ENCODE measurements around the gene EPS8L2. TPM values are rescaled to one million over a fixed set of nuclear protein-coding genes. Genes with fewer than 3 reads are reported as not detected.

Gene EPS8L2
- total and polyA plus RNA-seq, 2 of the 8 experiments (the other 6 are each of a cell fraction or from before 2014, with no cell fraction given), result 38.5 to 57.0 TPM

DNA sequence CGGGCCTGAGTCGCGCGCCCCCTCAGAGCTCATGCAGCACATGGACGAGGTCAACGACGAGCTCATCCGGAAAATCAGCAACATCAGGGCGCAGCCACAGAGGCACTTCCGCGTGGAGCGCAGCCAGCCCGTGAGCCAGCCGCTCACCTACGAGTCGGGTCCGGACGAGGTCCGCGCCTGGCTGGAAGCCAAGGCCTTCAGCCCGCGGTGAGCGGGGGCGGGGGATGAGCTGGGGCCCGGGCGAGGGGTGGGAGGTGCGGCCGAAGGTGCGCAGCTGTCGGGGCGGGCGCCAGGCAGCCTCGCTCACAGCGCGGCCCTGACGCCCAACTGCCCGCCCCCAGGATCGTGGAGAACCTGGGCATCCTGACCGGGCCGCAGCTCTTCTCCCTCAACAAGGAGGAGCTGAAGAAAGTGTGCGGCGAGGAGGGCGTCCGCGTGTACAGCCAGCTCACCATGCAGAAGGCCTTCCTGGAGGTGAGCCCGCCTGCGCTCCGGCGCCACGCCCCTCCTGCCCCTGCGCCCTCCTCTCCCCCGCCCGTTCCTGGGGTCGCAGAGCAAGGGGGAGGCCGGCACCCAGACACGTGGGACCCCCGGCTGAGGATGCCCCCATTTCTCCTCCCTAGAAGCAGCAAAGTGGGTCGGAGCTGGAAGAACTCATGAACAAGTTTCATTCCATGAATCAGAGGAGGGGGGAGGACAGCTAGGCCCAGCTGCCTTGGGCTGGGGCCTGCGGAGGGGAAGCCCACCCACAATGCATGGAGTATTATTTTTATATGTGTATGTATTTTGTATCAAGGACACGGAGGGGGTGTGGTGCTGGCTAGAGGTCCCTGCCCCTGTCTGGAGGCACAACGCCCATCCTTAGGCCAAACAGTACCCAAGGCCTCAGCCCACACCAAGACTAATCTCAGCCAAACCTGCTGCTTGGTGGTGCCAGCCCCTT lies 20.5 kb downstream of the EPS8L2 start:
- CTCF ChIA-PET (ENCODE audit: partially characterized antibody), result interaction anchor here (0.8 to 15.4 kb wide), 31 partner anchors 11 to 169 kb away, joined by 3 to 395 read pairs (median 4); partner anchors contain the start of genes DEAF1, EPS8L2, IRF7 and TALDO1
- H3K79me2 ChIP-seq (ENCODE audit: control insufficient read depth in 1 of 2, insufficient read depth in 2 of 2, low read length in 2 of 2), result no peaks in the 10 kb centered on the region
- H4K20me1 ChIP-seq (replicated peaks in 1 of 2; ENCODE audit: control insufficient read depth in 1 of 2, insufficient read depth in 2 of 2, low read length in 2 of 2), result no peaks in the 10 kb centered on the region
- peak overlapping the region; percentile 7 for H4K91ac ChIP-seq (replicated peaks; ENCODE audit: insufficient read length, low read length)
- H2BK5ac ChIP-seq (ENCODE audit: low read depth, low read length), result no peak overlapping the region
- H3K79me1 ChIP-seq (ENCODE audit: low read depth, low read length), result no peaks in the 10 kb centered on the region
- H2AFZ ChIP-seq (ENCODE audit: low read length), result no peak overlapping the region
- H3K4me2 ChIP-seq (ENCODE audit: insufficient read depth in 1 of 2, low read depth in 2 of 2, low read length in 2 of 2), result peak overlapping the region; percentile 84 to 94
- FAIRE-seq (no peak), DNase-seq (ENCODE audit: low read depth in 1 of 2, low spot score in 2 of 2) (peak in 1 of 2 experiments; percentile 74)
- POLR2A ChIA-PET (ENCODE audit: partially characterized antibody), result interaction anchor here (0.7 to 13.2 kb wide), 21 partner anchors 10 to 142 kb away, joined by 3 to 216 read pairs (median 6); partner anchors contain the start of genes DEAF1, DRD4, EPS8L2 and PNPLA2
- no peak overlapping the region for H2BK120ac ChIP-seq (replicated peaks; ENCODE audit: low read depth, low read length)
- no peak overlapping the region for H2BK20ac ChIP-seq (ENCODE audit: low read length)
- H3K4ac ChIP-seq (replicated peaks; ENCODE audit: insufficient read length, low read depth, low read length), result peak overlapping the region; percentile 69
- H4K5ac ChIP-seq (ENCODE audit: insufficient read length, low read depth, low read length), result peak overlapping the region; percentile 35
- peak overlapping the region; percentile 90 for H4K8ac ChIP-seq (ENCODE audit: extremely low read depth, insufficient read depth, low read length)
- H3K18ac ChIP-seq (ENCODE audit: extremely low read depth, low read length), result peak overlapping the region; percentile 83
- no peak overlapping the region for H3K23ac ChIP-seq (ENCODE audit: insufficient read length)
- H3K14ac ChIP-seq (ENCODE audit: insufficient read length), result no peak overlapping the region
- H3K9ac ChIP-seq (replicated peaks in 1 of 4; ENCODE audit: extremely low read depth in 1 of 4, low read depth in 3 of 4, low read length in 3 of 4), result peak overlapping the region in 2 of 4 experiments; percentile 45 to 63; a peak in 2 of 7 replicates
- H3K9me3 ChIP-seq (ENCODE audit: insufficient read depth in 2 of 2, low read depth in 1 of 2, low read length in 1 of 2), result no peaks in the 10 kb centered on the region
- H3K4me1 ChIP-seq (replicated peaks in 1 of 4; ENCODE audit: control insufficient read depth in 3 of 4, insufficient read depth in 4 of 4, low read length in 3 of 4), result peaks cover 0 to 19% (median 12%) of the 10 kb centered on the region in 4 experiments; a peak in 5 of 7 replicates
- H2BK15ac ChIP-seq (ENCODE audit: low read length), result no peak overlapping the region
- 15% methylated on average over 24 of the region's 61 CpGs; no CpG with 5 or more reads in 1 of the 2 experiments for WGBS, 2 experiments (ENCODE audit: extremely low coverage in 1 of 2, insufficient coverage in 1 of 2, insufficient read length in 1 of 2, insufficient replicate concordance in 2 of 2, low coverage in 1 of 2, low lambda C conversion rate in 2 of 2, missing lambda C conversion rate in 1 of 2)
- no peak overlapping the region for H2BK12ac ChIP-seq (ENCODE audit: low read depth, low read length)
- H3K4me3 ChIP-seq (ENCODE audit: extremely low read depth in 1 of 4, insufficient read depth in 2 of 4, low read depth in 3 of 4, low read length in 4 of 4), result peak overlapping the region; percentile 35 to 64 (median 44)
- H3K36me3 ChIP-seq (ENCODE audit: control insufficient read depth in 2 of 4, insufficient read depth in 4 of 4, low read length in 3 of 4), result no peaks in the 10 kb centered on the region
- H3K27me3 ChIP-seq (replicated peaks in 1 of 4; ENCODE audit: control insufficient read depth in 3 of 4, extremely low read depth in 1 of 4, insufficient read depth in 3 of 4, low read length in 3 of 4), result peaks cover 0 to 2% (median 0%) of the 10 kb centered on the region in 4 experiments; a peak in 1 of 7 replicates
- peaks cover 7% of the 10 kb centered on the region; the same call in 1 of the 2 replicates for H3K23me2 ChIP-seq (ENCODE audit: low read depth, low read length)
- TF ChIP-seq, protein P1, sequence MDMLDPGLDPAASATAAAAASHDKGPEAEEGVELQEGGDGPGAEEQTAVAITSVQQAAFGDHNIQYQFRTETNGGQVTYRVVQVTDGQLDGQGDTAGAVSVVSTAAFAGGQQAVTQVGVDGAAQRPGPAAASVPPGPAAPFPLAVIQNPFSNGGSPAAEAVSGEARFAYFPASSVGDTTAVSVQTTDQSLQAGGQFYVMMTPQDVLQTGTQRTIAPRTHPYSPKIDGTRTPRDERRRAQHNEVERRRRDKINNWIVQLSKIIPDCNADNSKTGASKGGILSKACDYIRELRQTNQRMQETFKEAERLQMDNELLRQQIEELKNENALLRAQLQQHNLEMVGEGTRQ (IDR thresholded peaks at IDR 0.05; ENCODE audit: low read length), result no peak
- TF ChIP-seq, protein P2, sequence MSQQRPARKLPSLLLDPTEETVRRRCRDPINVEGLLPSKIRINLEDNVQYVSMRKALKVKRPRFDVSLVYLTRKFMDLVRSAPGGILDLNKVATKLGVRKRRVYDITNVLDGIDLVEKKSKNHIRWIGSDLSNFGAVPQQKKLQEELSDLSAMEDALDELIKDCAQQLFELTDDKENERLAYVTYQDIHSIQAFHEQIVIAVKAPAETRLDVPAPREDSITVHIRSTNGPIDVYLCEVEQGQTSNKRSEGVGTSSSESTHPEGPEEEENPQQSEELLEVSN (IDR thresholded peaks at IDR 0.05), result peak; percentile 47; the same call in 1 of the 2 replicates
- TF ChIP-seq GABPA (IDR thresholded peaks at IDR 0.05; ENCODE audit: borderline replicate concordance, insufficient read depth, low read length), result 0 out of 2 replicates have a peak, but pooled peaks have one; percentile 28
- TF ChIP-seq CTBP2 (IDR thresholded peaks at IDR 0.05; ENCODE audit: borderline replicate concordance, insufficient read depth, insufficient read length, low read length), result no peak
- TF ChIP-seq RBBP5 (IDR thresholded peaks at IDR 0.05; ENCODE audit: borderline replicate concordance, low read depth, low read length), result 0 out of 2 replicates have a peak, but pooled peaks have one; percentile 14
- TF ChIP-seq, protein P3, sequence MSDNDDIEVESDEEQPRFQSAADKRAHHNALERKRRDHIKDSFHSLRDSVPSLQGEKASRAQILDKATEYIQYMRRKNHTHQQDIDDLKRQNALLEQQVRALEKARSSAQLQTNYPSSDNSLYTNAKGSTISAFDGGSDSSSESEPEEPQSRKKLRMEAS (IDR thresholded peaks at IDR 0.05), result peak; percentile 70
- peak; percentile 24; the same call in 1 of the 2 replicates for TF ChIP-seq SP4 (IDR thresholded peaks at IDR 0.05; ENCODE audit: low read length)
- H3K56ac ChIP-seq (replicated peaks; ENCODE audit: insufficient read length, low read depth, low read length), result no peak overlapping the region
- peak overlapping the region; percentile 82; the same call in 1 of the 2 replicates for H2AK5ac ChIP-seq (ENCODE audit: low read depth, low read length)
- H3K27ac ChIP-seq (ENCODE audit: low read depth, low read length), result no peak overlapping the region

Measured in H1 (cell line).